OCI-LY7 (cell line): Measurements from ENCODE around the gene CD79A.

ENCODE experiments used
- EZH2phosphoT487 ChIP-seq: fragments of 200-600 bp; sonication (generic); IDR thresholded peaks from 2 replicates; pipeline ENCODE4 v1.6.1; 2018; ENCODE audit warnings: low read depth, borderline replicate concordance, mild to moderate bottlenecking, mixed run types, antibody characterized with exemption, low read length, moderate library complexity, mixed read lengths
- TF ChIP-seq, protein P1 (sequence below): fragments of 200-600 bp; sonication (generic); conservative IDR thresholded peaks from 2 replicates; pipeline ENCODE4 v1.5.1; 2014; ENCODE audit warnings: mild to moderate bottlenecking, antibody characterized with exemption, low read length, moderate library complexity, mixed read lengths

GRCh38 chr19:41924151-41925145, 47.4 kb downstream of the CD79A start:
- TF ChIP-seq, protein P1, sequence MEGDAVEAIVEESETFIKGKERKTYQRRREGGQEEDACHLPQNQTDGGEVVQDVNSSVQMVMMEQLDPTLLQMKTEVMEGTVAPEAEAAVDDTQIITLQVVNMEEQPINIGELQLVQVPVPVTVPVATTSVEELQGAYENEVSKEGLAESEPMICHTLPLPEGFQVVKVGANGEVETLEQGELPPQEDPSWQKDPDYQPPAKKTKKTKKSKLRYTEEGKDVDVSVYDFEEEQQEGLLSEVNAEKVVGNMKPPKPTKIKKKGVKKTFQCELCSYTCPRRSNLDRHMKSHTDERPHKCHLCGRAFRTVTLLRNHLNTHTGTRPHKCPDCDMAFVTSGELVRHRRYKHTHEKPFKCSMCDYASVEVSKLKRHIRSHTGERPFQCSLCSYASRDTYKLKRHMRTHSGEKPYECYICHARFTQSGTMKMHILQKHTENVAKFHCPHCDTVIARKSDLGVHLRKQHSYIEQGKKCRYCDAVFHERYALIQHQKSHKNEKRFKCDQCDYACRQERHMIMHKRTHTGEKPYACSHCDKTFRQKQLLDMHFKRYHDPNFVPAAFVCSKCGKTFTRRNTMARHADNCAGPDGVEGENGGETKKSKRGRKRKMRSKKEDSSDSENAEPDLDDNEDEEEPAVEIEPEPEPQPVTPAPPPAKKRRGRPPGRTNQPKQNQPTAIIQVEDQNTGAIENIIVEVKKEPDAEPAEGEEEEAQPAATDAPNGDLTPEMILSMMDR, result no peak
- TF ChIP-seq EZH2phosphoT487, result no peak
